T-helper 1 cell treated with Interleukin-12 subunit alpha and Interleukin-12 subunit beta and Interleukin-4 antibody, amounts not matched to agents 30 μg/mL and 1 μg/mL, for 36 hours (primary cell): ENCODE results near the gene PDE10A.
"Not testable (repeated sequence)": the region's sequence is repeated elsewhere in the genome, so short reads cannot be mapped to it uniquely, and the experiment has no call there.

ENCODE experiments used
- H3K27ac Mint-ChIP-seq: one replicate; pipeline ENCODE4 v1.8.0; 2021; ENCODE audit warnings: mild to moderate bottlenecking, mixed read lengths
- H3K27me3 Mint-ChIP-seq: one replicate; pipeline ENCODE4 v1.8.0; 2021; ENCODE audit warnings: low read depth, mixed read lengths
- H3K36me3 Mint-ChIP-seq: one replicate; pipeline ENCODE4 v1.8.0; 2021; ENCODE audit warnings: low read depth, mixed read lengths
- H3K4me1 Mint-ChIP-seq: one replicate; pipeline ENCODE4 v1.8.0; 2021; ENCODE audit warnings: low read depth, mixed read lengths
- H3K4me3 Mint-ChIP-seq: one replicate; pipeline ENCODE4 v1.8.0; 2021; ENCODE audit warnings: mild to moderate bottlenecking, moderate library complexity, mixed read lengths
- H3K9me3 Mint-ChIP-seq: one replicate; pipeline ENCODE4 v1.8.0; 2021; ENCODE audit warnings: mixed read lengths

Gene PDE10A

GRCh38 chr6:165558097-165558496, 104.9 kb downstream of the PDE10A start:
- not testable (repeated sequence) for H3K4me3 Mint-ChIP-seq, H3K27ac Mint-ChIP-seq, H3K9me3 Mint-ChIP-seq, H3K4me1 Mint-ChIP-seq, H3K27me3 Mint-ChIP-seq, H3K36me3 Mint-ChIP-seq

- Mint-ChIP-seq H3K27ac (no peak overlapping the region), H3K4me3 (no peak overlapping the region), H3K36me3 (no peaks in the 10 kb centered on the region), H3K4me1 (no peaks in the 10 kb centered on the region), H3K27me3 (no peaks in the 10 kb centered on the region), H3K9me3 (peaks cover 8% of the 10 kb centered on the region)
Observed at GRCh38 chr6:165557674-165558073, 105.4 kb downstream of the PDE10A start.

DNA sequence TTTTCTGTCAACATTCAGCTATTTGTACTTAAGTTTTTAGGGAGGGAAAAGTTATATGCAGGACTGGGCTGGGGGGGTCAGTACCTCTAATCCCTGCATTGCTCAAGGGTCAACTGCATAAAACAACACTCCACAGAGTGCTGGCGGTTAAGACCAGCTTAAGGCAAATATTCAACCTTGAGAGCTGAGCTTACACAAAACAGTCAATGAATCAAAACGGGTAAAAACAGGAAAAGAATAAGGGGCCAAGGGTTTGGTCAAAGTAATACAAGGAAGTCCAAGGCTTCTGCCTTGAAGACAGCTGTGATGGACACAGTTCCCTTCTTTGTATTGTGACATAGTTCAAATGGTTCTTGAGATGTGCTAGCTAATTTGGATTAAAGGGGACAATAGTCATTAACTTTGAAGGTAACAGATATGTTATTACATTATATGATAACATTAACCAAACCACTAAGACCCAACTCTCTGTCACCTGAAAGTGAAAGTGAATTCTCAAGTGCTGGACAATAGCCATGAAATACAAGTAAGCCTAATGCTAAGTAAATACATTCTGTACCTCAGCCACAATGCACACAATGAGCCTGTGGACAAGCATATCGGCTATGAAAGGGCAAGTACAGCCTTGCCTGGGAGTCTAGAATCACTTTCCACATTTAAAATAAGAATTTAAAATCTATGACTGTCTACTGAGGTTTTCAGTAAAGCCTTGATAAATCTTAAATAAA, 106.8 kb downstream of the PDE10A start:
- no peak overlapping the region for H3K4me3 Mint-ChIP-seq
- H3K36me3 Mint-ChIP-seq: no peaks in the 10 kb centered on the region
- H3K27me3 Mint-ChIP-seq: no peaks in the 10 kb centered on the region
- no peak overlapping the region for H3K27ac Mint-ChIP-seq
- H3K9me3 Mint-ChIP-seq: peaks cover 8% of the 10 kb centered on the region
- no peaks in the 10 kb centered on the region for H3K4me1 Mint-ChIP-seq

DNA sequence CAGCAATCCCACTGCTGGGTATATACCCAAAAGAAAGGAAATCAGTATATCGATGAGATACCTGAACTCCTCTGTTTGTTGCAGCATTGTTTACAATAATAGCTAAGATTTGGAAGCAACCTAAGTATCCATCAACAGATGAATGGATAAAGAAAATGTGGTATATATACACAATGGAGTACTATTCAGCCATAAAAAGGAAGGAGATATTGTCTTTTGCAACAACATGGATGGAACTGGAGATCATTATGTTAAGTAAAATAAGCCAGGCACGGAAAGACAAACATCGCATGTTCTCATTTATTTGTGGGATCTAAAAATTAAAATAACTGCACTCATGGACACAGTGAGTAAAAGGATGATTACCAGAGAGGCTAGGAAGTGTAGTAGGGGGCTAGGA, 108.4 kb downstream of the PDE10A start:
- H3K27me3 Mint-ChIP-seq, H3K9me3 Mint-ChIP-seq, H3K36me3 Mint-ChIP-seq, H3K4me3 Mint-ChIP-seq, H3K27ac Mint-ChIP-seq, H3K4me1 Mint-ChIP-seq: not testable (repeated sequence)

DNA sequence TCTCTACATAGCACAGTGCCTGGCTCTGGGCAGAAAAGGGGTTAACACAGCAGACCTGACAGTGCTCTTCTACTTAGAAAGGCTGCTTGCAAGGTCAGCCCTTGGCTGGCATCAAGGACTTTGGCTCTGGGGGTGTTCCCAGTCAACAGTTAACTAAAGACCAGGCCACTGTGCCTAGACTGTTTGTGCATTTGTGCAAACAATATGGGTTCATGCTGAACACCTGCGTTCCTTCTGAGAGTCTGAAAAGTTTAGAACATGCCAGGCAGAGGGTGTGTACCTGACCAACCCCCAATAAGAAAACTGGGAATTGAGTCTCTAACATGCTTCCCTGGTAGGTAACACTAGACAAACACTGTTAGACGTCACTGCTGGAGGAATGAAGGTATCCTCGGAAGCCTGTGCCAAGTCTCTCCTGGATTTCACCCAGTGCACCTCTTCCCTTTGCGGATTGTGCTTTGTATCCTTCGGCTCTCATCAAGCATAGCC, 110.7 kb downstream of the PDE10A start:
- H3K4me1 Mint-ChIP-seq: no peaks in the 10 kb centered on the region
- no peaks in the 10 kb centered on the region for H3K36me3 Mint-ChIP-seq
- H3K27ac Mint-ChIP-seq: no peak overlapping the region
- H3K9me3 Mint-ChIP-seq: no peaks in the 10 kb centered on the region
- no peak overlapping the region for H3K4me3 Mint-ChIP-seq
- no peaks in the 10 kb centered on the region for H3K27me3 Mint-ChIP-seq

- H3K4me3 Mint-ChIP-seq: no peak overlapping the region
- no peaks in the 10 kb centered on the region for H3K36me3 Mint-ChIP-seq
- H3K27me3 Mint-ChIP-seq: no peaks in the 10 kb centered on the region
- no peaks in the 10 kb centered on the region for H3K9me3 Mint-ChIP-seq
- H3K27ac Mint-ChIP-seq: no peak overlapping the region
- no peaks in the 10 kb centered on the region for H3K4me1 Mint-ChIP-seq
Observed at GRCh38 chr6:165551828-165552227, 111.2 kb downstream of the PDE10A start.

GRCh38 chr6:165548450-165548849, 114.6 kb downstream of the PDE10A start:
- H3K27ac Mint-ChIP-seq: no peak overlapping the region
- no peaks in the 10 kb centered on the region for H3K4me1 Mint-ChIP-seq
- H3K9me3 Mint-ChIP-seq: no peaks in the 10 kb centered on the region
- no peak overlapping the region for H3K4me3 Mint-ChIP-seq
- no peaks in the 10 kb centered on the region for H3K27me3 Mint-ChIP-seq
- no peaks in the 10 kb centered on the region for H3K36me3 Mint-ChIP-seq

DNA sequence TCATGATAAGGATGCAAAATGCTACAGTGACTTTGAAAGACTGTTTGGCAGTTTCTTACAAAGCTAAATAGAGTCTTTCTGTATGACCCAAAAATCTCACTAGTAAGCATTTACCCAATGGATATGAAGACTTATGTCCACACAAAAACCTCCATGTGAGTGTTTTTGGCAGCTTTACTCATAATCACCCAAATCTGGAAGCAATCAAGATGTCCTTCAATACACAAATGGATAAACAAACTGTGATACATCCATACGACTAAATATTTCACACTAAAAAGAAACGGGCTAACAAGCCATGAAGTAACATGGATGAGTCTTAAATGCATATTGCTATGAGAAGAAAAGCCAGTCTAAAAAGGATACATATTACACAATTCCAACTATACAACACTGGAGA, 117.2 kb downstream of the PDE10A start:
- H3K27me3 Mint-ChIP-seq: no peaks in the 10 kb centered on the region
- no peaks in the 10 kb centered on the region for H3K4me1 Mint-ChIP-seq
- H3K4me3 Mint-ChIP-seq: no peak overlapping the region
- H3K27ac Mint-ChIP-seq: no peak overlapping the region
- no peaks in the 10 kb centered on the region for H3K9me3 Mint-ChIP-seq
- no peaks in the 10 kb centered on the region for H3K36me3 Mint-ChIP-seq

DNA sequence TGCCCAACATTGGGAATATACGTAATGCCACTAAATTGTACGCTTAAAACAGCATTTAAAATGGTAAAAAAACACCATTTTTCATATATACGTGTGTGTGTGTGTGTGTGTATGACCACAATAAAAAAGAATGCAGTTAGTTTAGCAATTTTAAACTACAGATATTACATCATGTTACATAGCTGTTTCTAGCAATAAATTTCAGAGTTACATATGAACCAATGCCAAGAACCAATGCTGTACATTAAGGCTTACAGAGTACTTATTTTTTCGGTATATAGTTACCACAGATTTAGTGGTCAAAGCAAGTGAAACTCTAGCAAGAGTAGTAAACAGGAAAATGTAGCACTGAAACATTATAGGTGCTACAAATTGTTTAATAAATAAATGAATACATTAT, 119.3 kb downstream of the PDE10A start:
- H3K36me3 Mint-ChIP-seq: no peaks in the 10 kb centered on the region
- H3K27me3 Mint-ChIP-seq: no peaks in the 10 kb centered on the region
- H3K4me1 Mint-ChIP-seq: no peaks in the 10 kb centered on the region
- no peak overlapping the region for H3K27ac Mint-ChIP-seq
- no peaks in the 10 kb centered on the region for H3K9me3 Mint-ChIP-seq
- no peak overlapping the region for H3K4me3 Mint-ChIP-seq

DNA sequence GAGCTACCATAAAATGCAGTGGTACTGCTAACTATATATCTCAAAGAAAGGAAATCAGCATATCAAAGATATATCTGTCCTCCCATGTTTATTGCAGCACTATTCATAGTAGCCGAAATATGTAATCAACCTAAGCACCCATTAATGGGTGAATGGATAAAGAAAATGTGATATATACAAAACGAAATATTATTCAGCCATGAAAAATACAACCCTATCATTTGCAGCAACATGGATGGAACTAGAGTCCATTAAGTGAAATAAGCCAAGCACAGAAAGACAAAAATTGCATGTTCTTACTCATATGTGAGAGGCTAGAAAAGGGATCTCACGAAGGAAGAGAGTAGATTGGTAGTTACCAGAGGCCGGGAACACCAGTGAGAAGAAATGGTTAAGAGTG, 126.1 kb downstream of the PDE10A start:
- H3K4me3 Mint-ChIP-seq: no peak overlapping the region
- H3K36me3 Mint-ChIP-seq: no peaks in the 10 kb centered on the region
- no peaks in the 10 kb centered on the region for H3K9me3 Mint-ChIP-seq
- H3K4me1 Mint-ChIP-seq: no peaks in the 10 kb centered on the region
- no peaks in the 10 kb centered on the region for H3K27me3 Mint-ChIP-seq
- H3K27ac Mint-ChIP-seq: no peak overlapping the region

DNA sequence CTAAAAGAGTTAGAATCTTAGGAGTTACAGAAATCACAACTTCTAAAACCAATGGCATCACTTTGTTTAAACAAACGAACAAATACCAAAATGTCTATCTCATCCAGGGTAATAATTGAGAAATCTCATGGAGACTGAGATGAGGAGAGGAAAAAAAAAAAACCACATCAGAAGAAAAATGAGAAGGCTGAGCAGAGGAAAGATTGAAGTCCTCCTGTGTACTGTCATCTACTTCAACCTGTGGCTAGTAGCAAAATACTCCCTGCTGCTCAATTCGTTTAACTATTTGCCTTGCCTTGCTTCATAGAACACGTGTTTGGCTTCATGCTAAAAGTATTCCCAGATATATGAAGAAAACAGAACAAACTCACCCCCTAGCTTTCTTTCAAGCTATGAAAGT, 143.7 kb downstream of the PDE10A start:
- Mint-ChIP-seq H3K27me3 (no peaks in the 10 kb centered on the region), H3K36me3 (no peaks in the 10 kb centered on the region), H3K27ac (no peak overlapping the region), H3K9me3 (no peaks in the 10 kb centered on the region), H3K4me1 (no peaks in the 10 kb centered on the region), H3K4me3 (no peak overlapping the region)

DNA sequence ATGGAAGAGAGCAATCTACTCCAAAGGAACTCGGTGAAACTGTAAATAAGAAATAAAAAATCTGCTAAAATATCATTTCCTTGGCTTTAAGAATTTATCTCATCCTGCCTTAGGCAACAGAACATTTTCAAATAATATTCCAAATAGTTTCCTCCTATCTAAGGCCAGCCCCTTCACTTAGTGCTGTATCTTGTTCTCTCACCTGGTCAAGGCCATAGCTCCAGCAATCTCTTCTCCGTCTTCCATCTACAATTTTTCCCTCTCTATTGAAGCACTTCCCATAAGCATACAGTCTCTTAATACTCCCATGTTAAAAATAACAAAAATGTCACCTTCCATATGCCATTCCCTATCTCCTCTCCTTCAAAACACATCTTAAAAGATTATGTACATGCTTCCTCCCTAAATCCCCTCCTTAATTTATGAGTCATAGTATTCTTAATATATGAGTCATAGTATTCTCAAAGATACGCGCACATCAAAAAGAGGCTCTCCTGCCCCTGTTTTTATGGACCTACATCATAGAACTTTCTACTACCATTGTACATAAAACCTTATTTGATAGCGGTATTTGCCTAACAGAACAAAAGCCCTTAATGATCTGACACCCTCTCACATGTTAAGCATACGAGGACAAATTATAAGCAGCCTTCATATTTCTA, 146.9 kb downstream of the PDE10A start:
- H3K27me3 Mint-ChIP-seq: no peaks in the 10 kb centered on the region
- no peaks in the 10 kb centered on the region for H3K9me3 Mint-ChIP-seq
- H3K27ac Mint-ChIP-seq: no peak overlapping the region
- H3K36me3 Mint-ChIP-seq: no peaks in the 10 kb centered on the region
- peaks cover 7% of the 10 kb centered on the region for H3K4me1 Mint-ChIP-seq
- H3K4me3 Mint-ChIP-seq: no peak overlapping the region

- Mint-ChIP-seq H3K4me3 (no peak overlapping the region), H3K27me3 (no peaks in the 10 kb centered on the region), H3K4me1 (peaks cover 8% of the 10 kb centered on the region), H3K9me3 (no peaks in the 10 kb centered on the region), H3K36me3 (no peaks in the 10 kb centered on the region), H3K27ac (no peak overlapping the region)
Observed at GRCh38 chr6:165514621-165515020, 148.4 kb downstream of the PDE10A start.

DNA sequence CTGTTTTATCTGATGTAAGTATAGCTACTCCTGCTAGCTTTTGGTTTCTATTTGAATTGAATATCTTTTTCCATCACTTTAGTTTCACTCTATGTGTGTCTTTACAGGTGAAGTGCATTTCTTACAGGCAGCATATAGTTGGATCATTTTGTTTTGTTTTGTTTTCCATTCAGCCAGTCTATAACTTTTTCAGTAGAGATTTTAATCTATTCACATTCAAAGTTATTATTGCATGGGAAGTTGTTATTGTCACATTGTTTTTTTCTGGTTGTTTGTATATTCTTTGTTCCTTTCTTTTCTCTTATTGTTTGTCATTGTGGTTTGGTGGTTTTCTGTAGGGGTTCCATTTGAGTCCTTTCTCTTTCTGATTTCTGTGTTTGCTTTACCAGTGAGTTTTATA, 151.2 kb downstream of the PDE10A start:
- peak overlapping the region; percentile 6 for H3K27ac Mint-ChIP-seq
- H3K4me3 Mint-ChIP-seq: peak overlapping the region; percentile 4
- no peaks in the 10 kb centered on the region for H3K27me3 Mint-ChIP-seq
- no peaks in the 10 kb centered on the region for H3K36me3 Mint-ChIP-seq
- peaks cover 8% of the 10 kb centered on the region for H3K4me1 Mint-ChIP-seq
- peaks cover 5% of the 10 kb centered on the region for H3K9me3 Mint-ChIP-seq

DNA sequence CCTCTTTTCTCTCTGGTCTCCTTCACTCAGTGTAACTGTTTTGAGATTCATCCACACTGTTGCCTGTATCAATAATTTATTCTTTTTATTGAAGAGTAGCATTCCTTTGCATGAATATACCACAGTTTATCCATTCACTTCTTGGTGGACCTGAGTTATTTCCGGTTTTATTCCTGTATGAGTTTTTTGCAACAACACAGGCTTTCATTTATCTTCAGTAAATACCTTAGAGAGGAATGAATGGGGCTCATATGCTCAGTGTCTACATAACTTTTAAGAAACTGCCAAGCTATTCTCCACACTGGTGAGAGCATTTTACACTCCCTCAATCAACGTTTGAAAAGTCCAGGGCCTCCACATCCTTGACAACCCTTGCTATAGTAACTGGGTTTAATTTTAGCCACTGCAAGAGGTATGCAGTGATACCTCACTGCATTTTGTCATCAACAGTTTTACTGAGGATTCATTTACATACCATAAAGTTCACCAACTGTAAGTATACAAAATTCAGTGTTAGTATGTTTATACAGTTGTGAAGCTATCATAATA, 154.6 kb downstream of the PDE10A start:
- H3K27me3 Mint-ChIP-seq: no peaks in the 10 kb centered on the region
- peaks cover 5% of the 10 kb centered on the region for H3K9me3 Mint-ChIP-seq
- no peak overlapping the region for H3K27ac Mint-ChIP-seq
- H3K36me3 Mint-ChIP-seq: no peaks in the 10 kb centered on the region
- no peak overlapping the region for H3K4me3 Mint-ChIP-seq
- H3K4me1 Mint-ChIP-seq: peaks cover 8% of the 10 kb centered on the region
